NB4 (cell line): ENCODE results near the gene DOLPP1.

Experiments used
- CTCF ChIP-seq: IDR thresholded peaks from one replicate; pipeline ENCODE4 v1.5.1; 2012; ENCODE audit warnings: low read depth, low read length
- MAX ChIP-seq: IDR thresholded peaks from 2 replicates; pipeline ENCODE4 v1.6.1; 2011; ENCODE audit warnings: low read depth, low read length
- POLR2A ChIP-seq: IDR thresholded peaks from 2 replicates; pipeline ENCODE4 v1.6.1; 2011; ENCODE audit warnings: mild to moderate bottlenecking; ENCODE audit not compliant: insufficient read length; ENCODE audit errors: extremely low read depth

- TF ChIP-seq CTCF (no peak), MAX (no peak), POLR2A (no peak)
Measured at GRCh38 chr9:129107651-129108050, 26.7 kb downstream of the DOLPP1 start.
